ENCODE results near the gene NEGR1.

GRCh38 chr1:71577451-71578131 lies 704.7 kb downstream of the NEGR1 start:
- TF ChIP-seq E2F8 (IDR thresholded peaks at IDR 0.05; ENCODE audit: low read depth, partially characterized antibody) (no peak), BHLHE40 (IDR thresholded peaks at IDR 0.05; ENCODE audit: low read length) (no peak), RHOXF2B (CRISPR knock-in tag; conservative IDR thresholded peaks at IDR 0.05) (no peak), SIX5 (IDR thresholded peaks at IDR 0.05; ENCODE audit: borderline replicate concordance in 1 of 2, insufficient read depth in 1 of 2, low read depth in 1 of 2, low read length in 2 of 2) (no peak), FOXK2 (conservative IDR thresholded peaks at IDR 0.05 in 1 of 2, IDR thresholded peaks at IDR 0.05 in 1 of 2; ENCODE audit: low read depth in 2 of 2) (no peak), POLR2AphosphoS5 (IDR thresholded peaks at IDR 0.05; ENCODE audit: control insufficient read depth, insufficient read depth, low read depth, low read length) (no peak)
- TF ChIP-seq, protein P1, sequence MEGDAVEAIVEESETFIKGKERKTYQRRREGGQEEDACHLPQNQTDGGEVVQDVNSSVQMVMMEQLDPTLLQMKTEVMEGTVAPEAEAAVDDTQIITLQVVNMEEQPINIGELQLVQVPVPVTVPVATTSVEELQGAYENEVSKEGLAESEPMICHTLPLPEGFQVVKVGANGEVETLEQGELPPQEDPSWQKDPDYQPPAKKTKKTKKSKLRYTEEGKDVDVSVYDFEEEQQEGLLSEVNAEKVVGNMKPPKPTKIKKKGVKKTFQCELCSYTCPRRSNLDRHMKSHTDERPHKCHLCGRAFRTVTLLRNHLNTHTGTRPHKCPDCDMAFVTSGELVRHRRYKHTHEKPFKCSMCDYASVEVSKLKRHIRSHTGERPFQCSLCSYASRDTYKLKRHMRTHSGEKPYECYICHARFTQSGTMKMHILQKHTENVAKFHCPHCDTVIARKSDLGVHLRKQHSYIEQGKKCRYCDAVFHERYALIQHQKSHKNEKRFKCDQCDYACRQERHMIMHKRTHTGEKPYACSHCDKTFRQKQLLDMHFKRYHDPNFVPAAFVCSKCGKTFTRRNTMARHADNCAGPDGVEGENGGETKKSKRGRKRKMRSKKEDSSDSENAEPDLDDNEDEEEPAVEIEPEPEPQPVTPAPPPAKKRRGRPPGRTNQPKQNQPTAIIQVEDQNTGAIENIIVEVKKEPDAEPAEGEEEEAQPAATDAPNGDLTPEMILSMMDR (IDR thresholded peaks at IDR 0.05 in 2 of 3, conservative IDR thresholded peaks at IDR 0.05 in 1 of 3; ENCODE audit: insufficient read depth in 2 of 3, low read depth in 1 of 3, low read length in 3 of 3): no peak
- TF ChIP-seq, protein P2, sequence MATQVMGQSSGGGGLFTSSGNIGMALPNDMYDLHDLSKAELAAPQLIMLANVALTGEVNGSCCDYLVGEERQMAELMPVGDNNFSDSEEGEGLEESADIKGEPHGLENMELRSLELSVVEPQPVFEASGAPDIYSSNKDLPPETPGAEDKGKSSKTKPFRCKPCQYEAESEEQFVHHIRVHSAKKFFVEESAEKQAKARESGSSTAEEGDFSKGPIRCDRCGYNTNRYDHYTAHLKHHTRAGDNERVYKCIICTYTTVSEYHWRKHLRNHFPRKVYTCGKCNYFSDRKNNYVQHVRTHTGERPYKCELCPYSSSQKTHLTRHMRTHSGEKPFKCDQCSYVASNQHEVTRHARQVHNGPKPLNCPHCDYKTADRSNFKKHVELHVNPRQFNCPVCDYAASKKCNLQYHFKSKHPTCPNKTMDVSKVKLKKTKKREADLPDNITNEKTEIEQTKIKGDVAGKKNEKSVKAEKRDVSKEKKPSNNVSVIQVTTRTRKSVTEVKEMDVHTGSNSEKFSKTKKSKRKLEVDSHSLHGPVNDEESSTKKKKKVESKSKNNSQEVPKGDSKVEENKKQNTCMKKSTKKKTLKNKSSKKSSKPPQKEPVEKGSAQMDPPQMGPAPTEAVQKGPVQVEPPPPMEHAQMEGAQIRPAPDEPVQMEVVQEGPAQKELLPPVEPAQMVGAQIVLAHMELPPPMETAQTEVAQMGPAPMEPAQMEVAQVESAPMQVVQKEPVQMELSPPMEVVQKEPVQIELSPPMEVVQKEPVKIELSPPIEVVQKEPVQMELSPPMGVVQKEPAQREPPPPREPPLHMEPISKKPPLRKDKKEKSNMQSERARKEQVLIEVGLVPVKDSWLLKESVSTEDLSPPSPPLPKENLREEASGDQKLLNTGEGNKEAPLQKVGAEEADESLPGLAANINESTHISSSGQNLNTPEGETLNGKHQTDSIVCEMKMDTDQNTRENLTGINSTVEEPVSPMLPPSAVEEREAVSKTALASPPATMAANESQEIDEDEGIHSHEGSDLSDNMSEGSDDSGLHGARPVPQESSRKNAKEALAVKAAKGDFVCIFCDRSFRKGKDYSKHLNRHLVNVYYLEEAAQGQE (IDR thresholded peaks at IDR 0.05; ENCODE audit: borderline replicate concordance): no peak
- TF ChIP-seq, protein P2 (CRISPR knock-in tag; IDR thresholded peaks at IDR 0.05; ENCODE audit: low read depth): no peak
